NB4 (cell line): Measurements from ENCODE around the gene KRTAP5-8.
"Not testable (repeated sequence)": the region's sequence is repeated elsewhere in the genome, so short reads cannot be mapped to it uniquely, and the experiment has no call there.

ENCODE experiments used
- POLR2A ChIP-seq: IDR thresholded peaks from 2 replicates; pipeline ENCODE4 v1.6.1; 2011; ENCODE audit warnings: mild to moderate bottlenecking; ENCODE audit not compliant: insufficient read length; ENCODE audit errors: extremely low read depth
- TF ChIP-seq, protein P1 (sequence below): IDR thresholded peaks from one replicate; pipeline ENCODE4 v1.5.1; 2012; ENCODE audit warnings: low read depth, low read length

DNA sequence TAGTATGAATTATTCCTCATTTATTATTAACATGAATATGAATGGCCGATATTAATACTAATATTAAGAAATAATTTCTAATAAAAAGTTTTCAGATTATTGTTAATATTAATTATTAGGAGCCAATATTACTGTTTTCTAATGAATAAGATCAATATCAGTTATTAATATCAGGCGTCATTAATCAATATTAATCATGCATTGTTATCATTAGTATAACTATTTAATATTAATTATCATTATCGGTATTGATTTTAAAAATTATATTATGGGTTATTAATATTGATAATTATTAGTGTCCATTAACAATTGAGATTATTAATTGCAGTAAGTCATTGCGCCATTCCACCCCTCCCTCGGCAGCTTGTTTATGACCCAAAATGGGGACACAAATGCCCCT lies 47.8 kb downstream of the KRTAP5-8 start:
- TF ChIP-seq, protein P1, sequence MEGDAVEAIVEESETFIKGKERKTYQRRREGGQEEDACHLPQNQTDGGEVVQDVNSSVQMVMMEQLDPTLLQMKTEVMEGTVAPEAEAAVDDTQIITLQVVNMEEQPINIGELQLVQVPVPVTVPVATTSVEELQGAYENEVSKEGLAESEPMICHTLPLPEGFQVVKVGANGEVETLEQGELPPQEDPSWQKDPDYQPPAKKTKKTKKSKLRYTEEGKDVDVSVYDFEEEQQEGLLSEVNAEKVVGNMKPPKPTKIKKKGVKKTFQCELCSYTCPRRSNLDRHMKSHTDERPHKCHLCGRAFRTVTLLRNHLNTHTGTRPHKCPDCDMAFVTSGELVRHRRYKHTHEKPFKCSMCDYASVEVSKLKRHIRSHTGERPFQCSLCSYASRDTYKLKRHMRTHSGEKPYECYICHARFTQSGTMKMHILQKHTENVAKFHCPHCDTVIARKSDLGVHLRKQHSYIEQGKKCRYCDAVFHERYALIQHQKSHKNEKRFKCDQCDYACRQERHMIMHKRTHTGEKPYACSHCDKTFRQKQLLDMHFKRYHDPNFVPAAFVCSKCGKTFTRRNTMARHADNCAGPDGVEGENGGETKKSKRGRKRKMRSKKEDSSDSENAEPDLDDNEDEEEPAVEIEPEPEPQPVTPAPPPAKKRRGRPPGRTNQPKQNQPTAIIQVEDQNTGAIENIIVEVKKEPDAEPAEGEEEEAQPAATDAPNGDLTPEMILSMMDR = not testable (repeated sequence)
- not testable (repeated sequence) for TF ChIP-seq POLR2A
